Activated naive CD4-positive, alpha-beta T cell treated with anti-CD3 and anti-CD28 coated beads, Interleukin-2, amount 10 ng/mL, durations not matched to agents 5 hours and 36 hours (primary cell): Measurements from ENCODE around the gene EBP. TPM values are rescaled to one million over a fixed set of nuclear protein-coding genes. Genes with fewer than 3 reads are reported as not detected.

ENCODE experiments used
- total RNA-seq, 2 experiments: library from RNA; stranded (reverse); gene quantifications; one replicate each; pipeline ENCODE4 v1.2.3, GENCODE V29; 2021

EBP gene
- total RNA-seq, result 100 to 1,000 TPM; 262 to 288 TPM

DNA sequence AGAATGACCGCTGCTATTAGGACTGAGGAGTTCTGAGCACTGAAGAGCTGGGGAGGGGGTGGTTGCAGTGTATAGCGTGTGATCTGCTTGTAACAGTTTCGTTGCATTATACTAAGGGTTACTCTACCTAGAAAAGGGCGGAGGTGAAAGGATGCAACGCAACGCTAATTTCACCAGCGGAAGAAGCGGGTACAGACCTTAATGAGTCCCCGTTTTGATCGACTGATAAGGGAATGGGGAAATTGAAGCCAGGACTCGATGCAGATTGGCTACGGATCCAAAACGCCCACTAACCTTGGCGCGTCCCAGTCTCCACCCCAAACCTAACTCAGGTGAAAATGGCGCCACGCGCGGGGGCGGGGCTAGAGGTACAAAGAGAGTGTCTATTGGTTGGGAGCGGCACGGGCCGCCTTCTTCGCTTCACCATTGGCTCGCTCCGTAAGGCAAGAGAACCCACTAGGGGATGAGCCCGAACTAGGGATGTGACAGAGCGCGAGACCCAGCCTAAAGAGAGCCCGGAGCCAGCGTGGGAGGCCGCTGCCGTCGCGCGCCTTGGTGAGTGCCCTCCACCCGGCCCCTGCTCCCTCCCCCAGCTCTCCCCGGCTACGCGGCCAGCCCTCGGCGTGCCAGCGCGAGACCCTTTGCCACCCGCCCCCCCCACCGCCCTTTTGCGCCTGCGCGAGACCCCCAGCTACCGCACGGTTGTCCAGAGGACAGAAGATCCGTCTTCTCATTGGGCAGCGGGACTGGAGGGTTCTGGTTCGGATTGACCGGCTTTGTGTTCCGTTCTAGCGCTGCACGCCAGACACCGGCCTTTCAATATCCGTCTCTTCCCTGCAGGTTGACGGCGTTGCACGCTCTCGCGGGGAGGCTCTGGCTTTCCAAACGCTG, at the start of gene EBP:
Gene EBP, plus strand, starts transcription at position 456 of the 891 bp plus-strand sequence. CDS start 1,964 bp downstream, outside the sequence.

DNA sequence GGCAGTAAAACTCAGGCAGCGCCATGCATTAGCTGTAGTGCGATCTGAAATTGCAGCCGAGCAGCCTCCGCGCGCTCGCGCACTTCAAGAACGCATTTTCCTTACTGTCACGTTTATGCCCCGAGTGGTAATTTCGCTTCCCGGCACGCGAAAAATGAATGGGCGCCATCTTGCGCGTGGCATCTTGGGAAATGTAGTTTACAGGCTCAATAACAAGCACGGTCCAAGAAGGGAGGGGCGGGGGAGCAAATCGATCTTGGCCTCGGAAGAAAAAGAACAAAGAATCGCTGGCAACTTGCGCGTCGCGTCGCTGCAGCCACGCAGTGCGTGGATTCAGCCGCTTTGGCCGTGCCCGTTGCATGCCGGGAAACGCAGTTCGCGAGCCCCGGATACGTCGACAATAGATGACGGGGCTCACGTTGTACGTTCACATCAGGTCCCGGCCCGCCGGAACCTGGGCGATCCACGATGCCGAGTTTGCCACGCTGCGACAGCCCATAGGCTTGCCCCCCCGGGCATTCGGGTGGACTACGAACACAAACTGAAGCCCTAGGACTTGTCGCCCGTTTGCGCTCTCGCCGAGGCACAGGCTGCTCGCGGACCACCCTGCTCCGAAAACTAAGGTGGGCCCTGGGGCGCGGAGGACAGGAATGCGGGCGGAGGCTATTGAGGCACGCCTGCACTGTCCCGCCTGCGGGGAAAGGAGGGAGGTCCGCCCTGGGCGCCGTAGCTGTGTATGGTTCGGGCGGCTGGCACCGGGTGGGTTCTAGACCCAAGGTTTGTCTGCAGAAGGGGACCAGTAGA, 45.6 kb upstream of the EBP start, which contains the start of gene FTSJ1:
Gene FTSJ1, plus strand, starts transcription at position 426 of the 804 bp plus-strand sequence. CDS start 1,849 bp downstream, outside the sequence.

DNA sequence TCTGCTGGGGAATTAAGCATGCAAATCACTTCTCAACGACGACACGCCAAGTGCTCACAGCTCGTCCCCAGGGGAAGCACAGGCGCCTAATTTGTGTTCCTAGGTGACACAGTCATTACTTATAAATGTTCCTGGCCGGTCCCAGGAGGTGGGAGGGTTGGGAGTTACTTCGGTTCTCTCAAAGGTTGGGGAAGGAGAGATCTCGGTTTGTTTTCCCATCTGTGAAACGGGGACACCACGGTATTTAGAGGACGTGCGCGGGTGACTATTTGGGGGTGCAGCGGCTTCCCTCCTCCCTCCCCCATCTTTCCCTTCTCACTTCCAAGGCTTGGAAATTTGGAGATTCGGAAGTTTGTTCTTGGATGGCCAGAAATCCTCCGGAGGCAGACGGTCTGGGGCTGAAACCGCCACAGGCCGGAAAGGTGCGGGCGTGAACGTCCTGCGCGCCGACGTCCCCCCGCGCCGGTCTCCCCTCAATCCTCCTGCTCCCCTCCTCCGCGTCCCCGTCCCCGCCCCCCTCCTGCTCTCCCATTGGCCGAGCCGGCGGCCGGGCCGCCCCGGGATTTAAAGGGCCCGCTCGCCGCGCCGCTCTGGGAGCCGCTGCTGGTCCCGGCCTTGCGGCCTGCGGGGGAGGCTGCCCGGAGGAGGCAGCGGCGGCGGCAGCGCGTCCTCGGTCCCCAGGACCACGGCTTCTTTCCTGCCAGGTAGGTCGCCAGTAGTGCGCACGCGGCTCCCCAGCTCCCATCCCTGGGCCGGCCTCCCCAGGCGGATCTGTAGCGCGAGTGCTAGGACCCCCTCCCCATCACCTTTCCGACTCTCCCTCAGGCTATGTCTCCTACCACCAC, 13.0 kb upstream of the EBP start, which contains the start of gene PORCN:
Gene PORCN, plus strand, starts transcription at position 593 of the 845 bp plus-strand sequence. CDS start 829 bp downstream, outside the sequence.

DNA sequence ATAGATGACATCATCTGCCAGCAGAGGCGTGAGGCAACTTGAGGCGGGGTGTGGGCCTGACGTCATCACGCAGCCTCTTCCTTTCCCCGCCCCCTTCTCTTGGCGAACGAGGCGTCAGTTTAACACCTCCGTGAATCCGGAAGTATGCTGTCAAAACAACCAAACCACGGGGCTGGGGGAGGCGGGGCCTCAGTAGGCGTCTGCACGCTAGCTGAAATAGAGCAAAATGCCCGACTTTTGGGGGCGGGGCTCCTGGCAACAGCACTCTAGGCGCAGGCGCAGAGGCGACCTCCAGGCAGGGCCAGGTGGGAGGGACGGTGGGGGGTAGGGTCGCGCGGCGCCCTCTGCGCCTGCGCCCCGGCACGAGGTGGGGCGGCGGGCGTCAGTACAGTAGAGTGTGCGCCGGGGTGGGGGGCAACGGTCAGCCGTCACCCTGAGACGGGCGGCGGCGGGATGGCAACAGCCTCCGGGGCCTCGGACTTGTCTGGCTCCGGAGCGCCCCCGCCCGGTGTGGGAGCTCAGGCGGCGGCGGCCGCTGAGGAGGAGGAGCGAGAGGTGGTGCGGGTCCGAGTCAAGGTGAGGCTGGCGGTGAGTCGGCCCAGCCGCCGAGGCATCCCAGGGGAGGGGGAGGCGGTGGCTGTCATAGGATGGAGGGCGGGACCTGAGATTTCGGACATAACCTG, 17.9 kb downstream of the EBP start, which contains the start of gene TBC1D25:
Gene TBC1D25, plus strand, starts transcription at position 370 of the 683 bp plus-strand sequence. Its CDS starts 84 bp downstream, at position 454.

DNA sequence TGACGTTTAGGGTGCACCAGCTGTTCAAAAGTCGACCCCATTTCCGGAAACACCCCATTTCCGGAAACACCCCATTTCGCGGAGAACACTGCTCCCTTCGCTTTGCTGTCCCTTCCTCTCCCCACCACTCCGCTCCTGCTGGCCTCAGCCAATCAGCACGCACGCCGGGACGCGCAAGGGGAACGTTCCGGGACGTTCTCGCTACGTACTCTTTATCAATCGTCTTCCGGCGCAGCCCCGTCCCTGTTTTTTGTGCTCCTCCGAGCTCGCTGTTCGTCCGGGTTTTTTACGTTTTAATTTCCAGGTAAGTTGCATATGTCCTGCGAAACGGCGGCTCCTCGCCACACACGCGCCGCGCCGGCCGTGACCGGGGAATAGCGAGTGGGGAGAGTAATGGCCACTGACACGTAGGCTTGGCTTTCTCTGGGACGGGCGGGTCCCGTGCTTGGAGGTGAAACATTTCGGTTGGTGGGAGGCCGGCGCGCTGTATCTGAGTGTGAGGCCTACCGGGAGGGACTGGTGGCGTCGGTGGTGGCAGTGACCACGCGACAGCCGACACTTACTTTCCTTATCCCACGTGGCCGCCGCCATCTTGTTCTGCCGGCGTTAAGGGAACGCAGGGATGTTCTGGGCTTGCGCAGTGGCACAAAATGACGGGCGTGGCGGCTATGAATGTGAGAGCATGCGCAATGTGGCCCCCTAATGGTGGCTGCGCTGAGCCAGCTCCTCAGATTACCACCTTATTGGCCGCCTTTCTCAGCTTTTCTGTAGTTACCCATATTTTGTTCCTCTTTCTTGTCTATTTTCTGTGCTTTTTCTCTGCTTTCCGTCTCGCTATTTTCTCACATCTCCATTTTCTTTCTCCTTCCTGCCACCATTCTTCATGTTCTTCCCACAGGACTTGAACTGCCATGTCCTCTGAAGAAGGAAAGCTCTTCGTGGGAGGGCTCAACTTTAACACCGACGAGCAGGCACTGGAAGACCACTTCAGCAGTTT, 53.0 kb downstream of the EBP start, which contains the start of gene RBM3:
Gene RBM3, plus strand, starts transcription at position 215 of the 997 bp plus-strand sequence. Its CDS starts 697 bp downstream, at position 912.

Other genes with a start within 250 kb of the EBP start
- not detected for gene SSX3, start 165.1 kb upstream of the EBP start, total RNA-seq
- not detected for gene SSX4, start 138.3 kb upstream of the EBP start, total RNA-seq
- gene SSX4B, start 109.8 kb upstream of the EBP start, total RNA-seq, result not detected
- 10 to 100 TPM; 70.9 to 73.0 TPM for gene SLC38A5, start 51.5 kb upstream of the EBP start, total RNA-seq
- gene FTSJ1, start 45.6 kb upstream of the EBP start, total RNA-seq, result 10 to 100 TPM; 49.3 to 51.5 TPM
- gene PORCN, start 12.8 kb upstream of the EBP start, total RNA-seq, result 10 to 100 TPM; 20.9 to 22.0 TPM
- gene TBC1D25, start 17.9 kb downstream of the EBP start, total RNA-seq, result 10 to 100 TPM; 19.5 to 20.5 TPM
- 100 to 1,000 TPM; 267 to 273 TPM for gene RBM3, start 52.7 kb downstream of the EBP start, total RNA-seq
- 10 to 100 TPM; 54.1 to 56.9 TPM for gene WDR13, start 75.7 kb downstream of the EBP start, total RNA-seq
- 100 to 1,000 TPM; 155 to 171 TPM for gene WAS, start 162.0 kb downstream of the EBP start, total RNA-seq
- gene SUV39H1, start 174.9 kb downstream of the EBP start, total RNA-seq, result 10 to 100 TPM; 22.9 to 24.2 TPM
- gene GLOD5, start 239.9 kb downstream of the EBP start, total RNA-seq, result not detected